B cell (primary cell): Measurements from ENCODE around the gene UHRF1. TPM values are rescaled to one million over a fixed set of nuclear protein-coding genes. Genes with fewer than 3 reads are reported as not detected.
"Not testable (repeated sequence)": the region's sequence is repeated elsewhere in the genome, so short reads cannot be mapped to it uniquely, and the experiment has no call there.

Experiments
- ATAC-seq: fragments of 200-7000 bp; cut with Tn5 transposase; one replicate; pipeline ENCODE4 v1.10.0; 2021; ENCODE audit warnings: low read depth, mild to moderate bottlenecking, moderate number of reproducible peaks, moderate library complexity
- CTCF ChIA-PET: fragments of 350-600 bp; sonication (Branson Sonifier 250); formaldehyde crosslinking; loops from one replicate; lab custom pipeline; 2021; ENCODE audit warnings: antibody characterized with exemption, inconsistent platforms; lab: Charles Lee
- POLR2A ChIA-PET: fragments of 350-600 bp; sonication (Branson Sonifier 250); formaldehyde crosslinking; loops from one replicate; lab custom pipeline; 2021; ENCODE audit warnings: antibody characterized with exemption; lab: Charles Lee
- DNase-seq: peaks from one replicate; pipeline ENCODE4 v3.0.0; 2013
- H2AFZ ChIP-seq: 2 replicates; pipeline ENCODE4 v1.6.1; 2012; ENCODE audit warnings: mild to moderate bottlenecking, low read depth, low read length; ENCODE audit not compliant: insufficient read depth, poor library complexity, severe bottlenecking
- H3K27ac ChIP-seq, 2 donors: 1 replicate in 1 of 2; 2 replicates in 1 of 2; pipeline ENCODE4 v1.5.1; 2012 to 2013; ENCODE audit warnings: low read length in 2 of 2, mild to moderate bottlenecking in 2 of 2, moderate library complexity in 1 of 2
- H3K27me3 ChIP-seq, 4 experiments: fragments of 200-600 bp in 1 of 4; sonication (generic) in 1 of 4; replicated peaks in 1 of 4; 1 replicate in 2 of 4; 2 replicates in 2 of 4; pipeline versions ENCODE4 v1.6.1 to v1.7.0; 2013 to 2016; ENCODE audit warnings: low read length in 3 of 4, mild to moderate bottlenecking in 2 of 4, mixed read lengths in 1 of 4, moderate library complexity in 1 of 4; ENCODE audit not compliant: insufficient read depth in 4 of 4, control insufficient read depth in 3 of 4; ENCODE audit errors: control extremely low read depth in 1 of 4
- H3K36me3 ChIP-seq, 2 experiments: replicated peaks in 1 of 2; 1 replicate in 1 of 2; 2 replicates in 1 of 2; pipeline versions ENCODE4 v1.6.1 to v1.7.1; 2013; ENCODE audit warnings: low read length in 1 of 2; ENCODE audit not compliant: insufficient read depth in 2 of 2, control insufficient read depth in 1 of 2; ENCODE audit errors: control extremely low read depth in 1 of 2, extremely low read depth in 1 of 2
- H3K4me1 ChIP-seq, 2 donors: fragments of 200-600 bp in 1 of 2; sonication (generic) in 1 of 2; 1 replicate in 1 of 2; 2 replicates in 1 of 2; pipeline versions ENCODE4 v1.5.1 to v1.6.1; 2013 to 2017; ENCODE audit warnings: low read length in 2 of 2; ENCODE audit not compliant: control insufficient read depth in 2 of 2, insufficient read depth in 2 of 2
- H3K4me2 ChIP-seq: replicated peaks from 2 replicates; pipeline ENCODE3; 2012; ENCODE audit warnings: mild to moderate bottlenecking, low read depth, low read length; ENCODE audit not compliant: poor library complexity, severe bottlenecking
- H3K4me3 ChIP-seq, 5 experiments: fragments of 200-600 bp in 1 of 5; sonication (generic) in 1 of 5; 1 replicate in 3 of 5; 2 replicates in 2 of 5; pipeline versions ENCODE4 v1.5.1 to v1.7.0; 2011 to 2016; ENCODE audit warnings: low read length in 4 of 5, mild to moderate bottlenecking in 4 of 5, low read depth in 2 of 5, control low read depth in 1 of 5, moderate library complexity in 1 of 5; ENCODE audit not compliant: insufficient read depth in 1 of 5; ENCODE audit errors: control extremely low read depth in 1 of 5, extremely low read depth in 1 of 5
- H3K79me2 ChIP-seq: fragments of 200-600 bp; sonication (generic); one replicate; pipeline ENCODE4 v1.6.0; 2016; ENCODE audit warnings: low read length; ENCODE audit not compliant: control insufficient read depth, insufficient read depth
- H3K9ac ChIP-seq: fragments of 200-600 bp; sonication (generic); 2 replicates; pipeline ENCODE4 v1.6.1; 2017; ENCODE audit warnings: mild to moderate bottlenecking, low read length, moderate library complexity
- H3K9me3 ChIP-seq, 3 donors: one replicate each; pipeline versions ENCODE4 v1.6.1 to v1.7.1; 2013; ENCODE audit warnings: low read length in 2 of 3; ENCODE audit not compliant: control insufficient read depth in 2 of 3, insufficient read depth in 1 of 3; ENCODE audit errors: control extremely low read depth in 1 of 3
- H4K20me1 ChIP-seq: 2 replicates; pipeline ENCODE4 v1.6.0; 2012; ENCODE audit warnings: mild to moderate bottlenecking, low read length; ENCODE audit not compliant: insufficient read depth, control insufficient read depth, poor library complexity, severe bottlenecking
- H3K27ac Mint-ChIP-seq: one replicate; pipeline ENCODE4 v1.8.0; 2021; ENCODE audit warnings: mixed read lengths
- H3K27me3 Mint-ChIP-seq: one replicate; pipeline ENCODE4 v1.8.0; 2021; ENCODE audit warnings: mixed read lengths
- H3K4me1 Mint-ChIP-seq: one replicate; pipeline ENCODE4 v1.8.0; 2021; ENCODE audit warnings: mixed read lengths
- H3K4me3 Mint-ChIP-seq: one replicate; pipeline ENCODE4 v1.8.0; 2021; ENCODE audit warnings: mixed read lengths
- H3K9me3 Mint-ChIP-seq: one replicate; pipeline ENCODE4 v1.8.0; 2022; ENCODE audit warnings: mixed read lengths; ENCODE audit not compliant: insufficient read depth
- CTCF ChIP-seq: fragments of 200-600 bp; IDR thresholded peaks from one replicate; pipeline ENCODE4 v1.8.0; 2022; ENCODE audit warnings: antibody characterized with exemption, mild to moderate bottlenecking
- EZH2 ChIP-seq: IDR thresholded peaks from 2 replicates; pipeline ENCODE4 v1.6.1; 2012; ENCODE audit warnings: borderline replicate concordance, low read depth, mild to moderate bottlenecking, moderate library complexity, low read length; ENCODE audit not compliant: insufficient read depth, poor library complexity, severe bottlenecking
- WGBS: methylation state at CpG from one replicate; pipeline ENCODE4 v1.1.5; 2013; ENCODE audit warnings: missing lambda C conversion rate; ENCODE audit not compliant: insufficient coverage; 5-methylcytosine and 5-hydroxymethylcytosine counted together
- intact Hi-C: fragments of 100-400 bp; cut with micrococcal nuclease; formaldehyde crosslinking; loops from one replicate; pipeline ENCODE4 v1.10.0; 2022
- polyA plus RNA-seq: library from polyadenylated mRNA; depleted of rRNA; stranded (reverse); fragments of >200 nt; gene quantifications from 2 replicates; pipeline ENCODE4 v1.2.3, GENCODE V29; 2012
- total RNA-seq, 2 donors: library from RNA; stranded (reverse); fragments of 120-200 nt in 1 of 2; gene quantifications; 1 replicate in 1 of 2; 2 replicates in 1 of 2; pipeline versions ENCODE4 v1.2.3 to v1.2.4, GENCODE V29; 2013 to 2022

Gene UHRF1
- total and polyA plus RNA-seq, 2 donors (not counting 1 experiment from before 2014, with no cell fraction given): 0.32 to 0.55 TPM

DNA sequence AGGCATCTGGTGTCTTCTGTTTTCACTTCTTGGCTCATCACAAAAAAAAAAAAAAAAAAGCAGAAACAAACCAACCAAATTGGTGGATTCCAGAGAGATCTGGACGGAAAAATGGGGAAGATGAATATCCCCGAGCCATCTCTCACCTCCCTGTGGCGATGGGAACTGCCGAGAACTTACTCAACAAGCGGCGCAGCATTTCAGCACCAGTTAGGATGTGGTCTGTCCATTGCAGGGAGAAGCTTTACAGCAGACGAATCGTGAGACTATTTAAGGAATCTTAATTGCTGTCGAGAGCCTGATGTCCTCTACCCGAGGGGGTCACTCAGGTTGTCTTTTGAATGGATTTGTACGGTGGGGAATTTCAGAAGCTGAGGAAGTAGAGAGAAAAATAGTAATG, 42.4 kb downstream of the UHRF1 start:
- no peaks in the 10 kb centered on the region for H3K27me3 ChIP-seq
- ChIA-PET POLR2A (no interaction called here), CTCF (no interaction called here)
- no peak overlapping the region for H3K4me3 ChIP-seq
- TF ChIP-seq EZH2 (no peak), CTCF (no peak)
- intact Hi-C loops: no loop called here
- H3K27ac ChIP-seq: no peak overlapping the region
- no peaks in the 10 kb centered on the region for H4K20me1 ChIP-seq
- H3K4me3 Mint-ChIP-seq: no peak overlapping the region
- H3K4me1 Mint-ChIP-seq: no peaks in the 10 kb centered on the region
- no peaks in the 10 kb centered on the region for H3K79me2 ChIP-seq
- DNase-seq: no peak
- no peaks in the 10 kb centered on the region for H3K9me3 ChIP-seq
- no peak overlapping the region for H3K4me2 ChIP-seq
- H3K4me1 ChIP-seq: no peaks in the 10 kb centered on the region
- H3K36me3 ChIP-seq: no peaks in the 10 kb centered on the region
- no peak overlapping the region for H3K27ac Mint-ChIP-seq
- no peaks in the 10 kb centered on the region for H3K9me3 Mint-ChIP-seq
- no peak for ATAC-seq
- no peak overlapping the region for H3K9ac ChIP-seq
- H2AFZ ChIP-seq: no peak overlapping the region
- 93% methylated on average over 10 of the region's 11 CpGs for WGBS
- H3K27me3 Mint-ChIP-seq: no peaks in the 10 kb centered on the region

DNA sequence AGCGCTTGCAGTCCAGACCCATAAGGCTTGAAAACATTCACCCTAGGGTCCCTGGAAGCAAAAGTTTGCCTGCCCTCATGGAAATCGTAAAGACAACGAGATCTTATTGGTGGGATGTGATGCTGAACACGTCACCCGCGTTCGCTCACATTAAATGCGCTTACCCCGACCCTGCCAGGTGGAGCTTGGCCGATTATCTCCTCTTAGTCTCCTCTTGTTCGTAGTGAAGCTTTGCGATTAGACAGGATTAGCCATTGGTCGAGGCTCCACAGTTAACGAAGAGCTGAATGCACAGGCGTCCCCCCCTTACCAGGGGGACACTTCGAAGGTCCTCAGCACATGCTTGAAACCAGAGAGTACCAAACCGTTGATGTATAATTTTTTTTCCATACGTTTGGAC, 43.6 kb downstream of the UHRF1 start:
- H3K36me3 ChIP-seq: no peaks in the 10 kb centered on the region
- H3K4me2 ChIP-seq: no peak overlapping the region
- TF ChIP-seq EZH2: no peak
- no peak for TF ChIP-seq CTCF
- no peaks in the 10 kb centered on the region for H3K79me2 ChIP-seq
- no peak overlapping the region for H3K27ac ChIP-seq
- H3K27me3 Mint-ChIP-seq: no peaks in the 10 kb centered on the region
- ChIA-PET CTCF (no interaction called here), POLR2A (no interaction called here)
- no peaks in the 10 kb centered on the region for H3K9me3 ChIP-seq
- no peak overlapping the region for H2AFZ ChIP-seq
- no peaks in the 10 kb centered on the region for H3K27me3 ChIP-seq
- no peak for DNase-seq
- no peaks in the 10 kb centered on the region for H4K20me1 ChIP-seq
- no peak overlapping the region for H3K4me3 Mint-ChIP-seq
- H3K9ac ChIP-seq: no peak overlapping the region
- no peak overlapping the region for H3K27ac Mint-ChIP-seq
- intact Hi-C loops: no loop called here
- H3K9me3 Mint-ChIP-seq: no peaks in the 10 kb centered on the region
- WGBS: 98% methylated on average over 15 of the region's 18 CpGs
- H3K4me3 ChIP-seq: no peak overlapping the region
- no peaks in the 10 kb centered on the region for H3K4me1 ChIP-seq
- no peak for ATAC-seq
- no peaks in the 10 kb centered on the region for H3K4me1 Mint-ChIP-seq

- H3K27ac Mint-ChIP-seq, H3K4me3 ChIP-seq, DNase-seq, H3K79me2 ChIP-seq, H3K27me3 Mint-ChIP-seq, POLR2A ChIA-PET, CTCF ChIA-PET, H3K4me2 ChIP-seq, H3K4me1 ChIP-seq, ATAC-seq, H3K4me3 Mint-ChIP-seq, intact Hi-C loops, H3K4me1 Mint-ChIP-seq, H3K9me3 Mint-ChIP-seq, H2AFZ ChIP-seq, H3K27ac ChIP-seq, H3K9ac ChIP-seq, H3K27me3 ChIP-seq, H3K36me3 ChIP-seq, H3K9me3 ChIP-seq, H4K20me1 ChIP-seq: not testable (repeated sequence)
- WGBS: 98% methylated on average over 23 of the region's 46 CpGs
These were observed 45.2 kb downstream of the UHRF1 start for GRCh38 chr19:4954320-4955149.
